Measurements from ENCODE around the gene XKR8.

GRCh38 chr1:27936370-27936769 lies 23.4 kb upstream of the XKR8 start:
- no peak for TF ChIP-seq POLR2A (IDR thresholded peaks at IDR 0.05)
- TF ChIP-seq, protein P1, sequence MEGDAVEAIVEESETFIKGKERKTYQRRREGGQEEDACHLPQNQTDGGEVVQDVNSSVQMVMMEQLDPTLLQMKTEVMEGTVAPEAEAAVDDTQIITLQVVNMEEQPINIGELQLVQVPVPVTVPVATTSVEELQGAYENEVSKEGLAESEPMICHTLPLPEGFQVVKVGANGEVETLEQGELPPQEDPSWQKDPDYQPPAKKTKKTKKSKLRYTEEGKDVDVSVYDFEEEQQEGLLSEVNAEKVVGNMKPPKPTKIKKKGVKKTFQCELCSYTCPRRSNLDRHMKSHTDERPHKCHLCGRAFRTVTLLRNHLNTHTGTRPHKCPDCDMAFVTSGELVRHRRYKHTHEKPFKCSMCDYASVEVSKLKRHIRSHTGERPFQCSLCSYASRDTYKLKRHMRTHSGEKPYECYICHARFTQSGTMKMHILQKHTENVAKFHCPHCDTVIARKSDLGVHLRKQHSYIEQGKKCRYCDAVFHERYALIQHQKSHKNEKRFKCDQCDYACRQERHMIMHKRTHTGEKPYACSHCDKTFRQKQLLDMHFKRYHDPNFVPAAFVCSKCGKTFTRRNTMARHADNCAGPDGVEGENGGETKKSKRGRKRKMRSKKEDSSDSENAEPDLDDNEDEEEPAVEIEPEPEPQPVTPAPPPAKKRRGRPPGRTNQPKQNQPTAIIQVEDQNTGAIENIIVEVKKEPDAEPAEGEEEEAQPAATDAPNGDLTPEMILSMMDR (IDR thresholded peaks at IDR 0.05): no peak

All from testis (tissue), 2 donors.